Activated CD8-positive, alpha-beta T cell treated with anti-CD3 and anti-CD28 coated beads, Interleukin-2, amount 10 ng/mL, durations not matched to agents 7 days and 5 days (primary cell): ENCODE measurements around the gene RAPGEF2. TPM values are rescaled to one million over a fixed set of nuclear protein-coding genes. Genes with fewer than 3 reads are reported as not detected.

Experiments
- ATAC-seq: fragments of 150-1000 bp; cut with Tn5 transposase; one replicate; pipeline ENCODE4 v1.10.0; 2021; ENCODE audit warnings: moderate library complexity
- CTCF ChIA-PET: fragments of 350-600 bp; sonication (Branson Sonifier 250); formaldehyde crosslinking; loops from one replicate; lab custom pipeline; 2021; ENCODE audit warnings: antibody characterized with exemption; lab: Charles Lee
- POLR2A ChIA-PET: fragments of 350-600 bp; sonication (Branson Sonifier 250); formaldehyde crosslinking; loops from one replicate; lab custom pipeline; 2021; ENCODE audit warnings: antibody characterized with exemption; lab: Charles Lee
- DNase-seq: peaks from one replicate; pipeline ENCODE4 v3.0.0-alpha.2; 2020
- H3K27ac Mint-ChIP-seq: one replicate; pipeline ENCODE4 v1.8.0; 2021; ENCODE audit warnings: mild to moderate bottlenecking, mixed read lengths
- H3K27me3 Mint-ChIP-seq: one replicate; pipeline ENCODE4 v1.8.0; 2021; ENCODE audit warnings: low read depth, mixed read lengths
- H3K36me3 Mint-ChIP-seq: one replicate; pipeline ENCODE4 v1.8.0; 2021; ENCODE audit warnings: low read depth, mixed read lengths
- H3K4me1 Mint-ChIP-seq: one replicate; pipeline ENCODE4 v1.8.0; 2021; ENCODE audit warnings: low read depth, mixed read lengths
- H3K4me3 Mint-ChIP-seq: one replicate; pipeline ENCODE4 v1.8.0; 2021; ENCODE audit warnings: mild to moderate bottlenecking, mixed read lengths
- H3K9me3 Mint-ChIP-seq: one replicate; pipeline ENCODE4 v1.8.0; 2022; ENCODE audit warnings: mixed read lengths; ENCODE audit not compliant: insufficient read depth
- total RNA-seq, 2 experiments: library from RNA; stranded (reverse); gene quantifications; one replicate each; pipeline ENCODE4 v1.2.3, GENCODE V29; 2021

RAPGEF2 gene
- total RNA-seq, 2 experiments from 2014 or later = 10.4 to 12.2 TPM

DNA sequence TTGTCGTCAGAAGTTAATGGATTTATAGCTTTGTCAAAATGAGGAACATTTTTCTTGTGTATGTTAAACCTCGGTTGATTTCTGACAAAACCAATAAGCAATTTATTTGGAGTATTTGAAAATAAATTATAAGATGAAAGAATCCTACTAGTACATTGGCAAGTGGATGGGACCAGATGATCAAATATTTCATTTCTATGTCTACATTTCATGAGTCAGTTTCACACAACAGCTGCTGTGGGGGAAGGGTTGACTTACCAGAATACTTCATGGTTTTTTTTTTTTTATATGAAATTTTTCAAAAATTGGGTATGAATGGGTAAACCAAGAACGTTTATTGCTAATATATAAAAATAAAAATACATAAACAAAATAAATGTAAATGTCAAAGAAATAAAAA, 39.4 kb downstream of the RAPGEF2 start:
- ATAC-seq = no peak
- no peak overlapping the region for H3K4me3 Mint-ChIP-seq
- H3K9me3 Mint-ChIP-seq = no peaks in the 10 kb centered on the region
- ChIA-PET POLR2A (no interaction called here), CTCF (no interaction called here)
- no peaks in the 10 kb centered on the region for H3K27me3 Mint-ChIP-seq
- no peak overlapping the region for H3K27ac Mint-ChIP-seq
- no peak for DNase-seq
- no peaks in the 10 kb centered on the region for H3K36me3 Mint-ChIP-seq
- no peaks in the 10 kb centered on the region for H3K4me1 Mint-ChIP-seq

DNA sequence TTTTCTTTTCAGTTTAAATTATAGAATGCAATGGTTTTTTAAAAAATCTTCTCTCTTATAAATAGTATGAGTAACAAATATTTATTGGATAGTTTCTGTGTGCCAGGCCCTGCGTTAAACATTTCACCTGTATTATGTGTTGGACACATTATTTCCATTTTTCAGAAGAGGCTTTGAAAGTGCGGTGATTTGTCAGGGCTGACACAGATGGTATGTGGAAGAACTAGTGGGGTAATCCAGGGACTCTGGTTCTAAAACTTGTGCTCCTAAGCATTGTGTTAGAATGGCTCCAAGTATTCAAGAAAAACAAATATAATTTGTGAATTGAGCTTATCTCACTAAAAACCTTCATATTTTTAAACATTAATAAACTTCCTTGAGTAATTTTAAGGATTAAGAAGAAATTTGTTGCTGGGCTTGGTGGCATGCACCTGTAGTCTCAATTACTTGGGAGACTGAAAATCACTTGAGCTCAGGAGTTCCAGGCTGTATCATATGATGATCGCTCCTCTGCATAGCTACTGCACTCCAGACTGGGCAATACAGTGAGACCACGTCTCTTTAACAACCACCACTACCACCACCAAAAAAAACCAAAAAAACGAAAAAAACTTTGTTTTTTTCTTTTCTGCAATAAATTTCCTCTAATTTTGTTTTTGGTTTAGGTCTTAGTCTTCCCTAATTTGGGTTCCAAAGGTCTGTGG, 40.0 kb downstream of the RAPGEF2 start:
- Mint-ChIP-seq H3K36me3 (no peaks in the 10 kb centered on the region), H3K27ac (no peak overlapping the region), H3K9me3 (no peaks in the 10 kb centered on the region), H3K27me3 (no peaks in the 10 kb centered on the region), H3K4me1 (no peaks in the 10 kb centered on the region), H3K4me3 (no peak overlapping the region)
- DNase-seq (no peak), ATAC-seq (no peak)
- ChIA-PET POLR2A (no interaction called here), CTCF (no interaction called here)

DNA sequence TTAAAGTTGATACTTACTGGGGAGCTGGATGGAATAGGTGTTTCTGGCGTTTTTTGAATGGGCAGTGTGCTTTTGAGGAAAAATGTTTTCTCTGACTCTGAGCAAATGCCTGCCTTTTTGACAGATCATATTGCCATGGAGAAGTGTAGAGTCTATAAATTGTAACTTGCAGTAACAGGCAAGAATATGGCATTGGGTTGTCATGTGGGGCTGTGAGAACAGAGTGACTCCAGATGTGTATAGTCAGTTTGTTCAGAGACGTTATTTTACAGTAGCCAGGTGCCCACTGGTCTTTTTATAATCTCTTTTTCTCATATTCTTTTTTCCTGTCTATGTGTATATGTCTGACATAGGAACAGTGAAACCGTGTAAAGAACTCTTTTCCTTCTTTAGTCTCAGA, 40.8 kb downstream of the RAPGEF2 start:
- H3K4me3 Mint-ChIP-seq = no peak overlapping the region
- no peaks in the 10 kb centered on the region for H3K36me3 Mint-ChIP-seq
- ChIA-PET POLR2A (interaction anchor here (0.7 kb wide), 1 partner anchor 11 kb away, joined by 3 read pairs; no protein-coding TSS in a partner anchor), CTCF (no interaction called here)
- no peak overlapping the region for H3K27ac Mint-ChIP-seq
- no peaks in the 10 kb centered on the region for H3K9me3 Mint-ChIP-seq
- DNase-seq (no peak), ATAC-seq (no peak)
- no peaks in the 10 kb centered on the region for H3K27me3 Mint-ChIP-seq
- H3K4me1 Mint-ChIP-seq = no peaks in the 10 kb centered on the region

DNA sequence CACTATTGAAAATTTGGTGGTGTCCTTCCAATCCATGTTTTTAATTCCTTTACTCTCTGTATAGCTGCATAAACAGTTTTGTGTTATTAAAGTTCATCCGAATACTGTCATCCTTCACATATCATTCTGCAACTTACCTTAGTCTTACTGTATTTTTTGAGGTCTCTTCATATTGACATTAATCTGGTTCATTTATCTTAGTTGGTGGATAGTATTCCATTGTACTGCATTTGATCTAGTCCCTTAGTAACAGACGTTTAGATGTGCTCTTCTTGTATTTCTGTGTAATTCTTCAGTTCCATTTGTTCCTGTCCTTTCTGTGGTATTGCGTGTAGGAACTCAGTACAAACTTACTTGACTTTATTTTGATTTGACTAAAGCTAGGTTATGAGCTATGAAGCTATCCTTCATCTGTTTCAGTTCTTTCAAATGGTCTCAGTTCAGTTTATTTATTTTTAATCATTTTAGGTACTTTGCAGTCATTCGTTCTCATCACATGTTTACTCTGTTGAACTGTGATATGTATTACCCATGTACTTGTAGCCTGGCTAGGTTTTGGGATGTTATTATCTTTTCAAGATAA, 41.3 kb downstream of the RAPGEF2 start:
- no peak for ATAC-seq

DNA sequence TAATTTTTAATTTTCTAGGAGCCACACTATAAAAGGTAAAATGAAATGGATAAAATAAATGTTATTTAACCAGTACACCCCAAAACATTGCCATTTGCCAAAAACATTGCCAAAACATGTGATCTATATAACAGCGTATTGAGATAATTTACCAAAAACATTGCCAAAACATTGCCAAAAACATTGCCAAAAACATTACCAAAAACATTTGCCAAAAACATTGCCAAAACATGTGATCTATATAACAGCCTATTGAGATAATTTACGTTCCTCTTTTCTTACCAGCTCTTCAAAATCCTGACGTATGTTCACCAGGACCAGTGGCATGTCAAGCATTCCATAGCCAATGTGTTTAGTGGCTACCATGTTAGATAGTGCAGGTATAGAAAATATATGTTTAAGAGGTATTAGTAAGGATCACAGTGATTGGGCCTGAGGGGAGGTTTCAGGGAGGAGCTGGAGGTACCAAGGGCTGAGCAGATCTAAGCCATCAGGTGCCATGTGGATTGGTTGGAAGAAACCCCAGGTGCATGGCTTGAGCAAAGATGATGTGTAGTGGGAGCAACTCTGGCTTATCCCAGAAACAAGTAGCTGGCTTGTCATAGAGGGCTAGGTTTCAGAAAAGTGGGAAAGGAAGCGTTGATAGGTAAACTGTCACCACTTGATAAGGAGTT, 42.6 kb downstream of the RAPGEF2 start:
- H3K27ac Mint-ChIP-seq = no peak overlapping the region
- no peaks in the 10 kb centered on the region for H3K9me3 Mint-ChIP-seq
- ChIA-PET CTCF (no interaction called here), POLR2A (no interaction called here)
- DNase-seq = no peak
- H3K36me3 Mint-ChIP-seq = no peaks in the 10 kb centered on the region
- H3K4me1 Mint-ChIP-seq = no peaks in the 10 kb centered on the region
- ATAC-seq = no peak
- H3K27me3 Mint-ChIP-seq = no peaks in the 10 kb centered on the region
- H3K4me3 Mint-ChIP-seq = no peak overlapping the region

More for the DNA sequence above, 41.3 kb downstream of the RAPGEF2 start:
- no peak overlapping the region for H3K4me3 Mint-ChIP-seq
- H3K4me1 Mint-ChIP-seq = no peaks in the 10 kb centered on the region
- DNase-seq = no peak
- POLR2A ChIA-PET = interaction anchor here (0.7 kb wide), 1 partner anchor 11 kb away, joined by 3 read pairs; no protein-coding TSS in a partner anchor
- H3K27me3 Mint-ChIP-seq = no peaks in the 10 kb centered on the region
- no peaks in the 10 kb centered on the region for H3K9me3 Mint-ChIP-seq
- no peak overlapping the region for H3K27ac Mint-ChIP-seq
- CTCF ChIA-PET = no interaction called here
- H3K36me3 Mint-ChIP-seq = no peaks in the 10 kb centered on the region

DNA sequence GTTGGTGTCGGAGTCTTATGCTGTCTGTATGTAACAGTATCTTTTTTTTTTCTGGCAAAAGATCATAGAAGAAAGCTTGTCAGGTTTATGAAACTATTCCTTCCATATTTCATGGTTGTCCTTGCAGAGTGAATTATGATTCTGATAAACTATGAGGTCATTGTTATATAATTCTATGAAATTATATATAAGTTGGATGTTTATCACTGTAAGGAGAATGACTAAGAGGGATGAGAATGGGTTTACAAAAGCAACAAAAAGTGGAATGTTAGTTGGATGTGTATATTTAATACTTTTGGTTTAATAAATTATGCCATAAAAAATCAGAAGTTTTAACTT, 43.1 kb downstream of the RAPGEF2 start:
- Mint-ChIP-seq H3K4me3 (no peak overlapping the region), H3K27me3 (no peaks in the 10 kb centered on the region), H3K27ac (no peak overlapping the region), H3K9me3 (no peaks in the 10 kb centered on the region), H3K36me3 (no peaks in the 10 kb centered on the region), H3K4me1 (no peaks in the 10 kb centered on the region)
- DNase-seq (no peak), ATAC-seq (no peak)
- ChIA-PET CTCF (no interaction called here), POLR2A (no interaction called here)

DNA sequence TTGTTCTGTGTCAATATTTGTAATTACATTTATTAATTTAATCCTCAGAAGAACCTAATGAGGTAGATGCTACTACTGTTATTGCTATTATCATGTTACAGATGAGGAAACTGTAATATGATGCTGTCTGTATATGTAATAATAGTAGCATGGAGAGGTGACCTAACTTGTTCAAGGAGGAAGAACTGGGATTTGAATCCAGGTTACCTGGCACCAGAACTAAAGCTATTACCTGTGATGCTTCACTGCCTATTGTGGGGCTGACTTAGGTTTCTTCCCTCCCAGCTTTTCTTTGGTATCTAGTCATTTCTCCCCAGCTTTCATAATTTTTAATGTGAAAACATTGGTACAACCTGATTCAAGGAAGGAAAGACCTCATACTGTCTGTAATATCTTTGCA, 43.6 kb downstream of the RAPGEF2 start:
- CTCF ChIA-PET = no interaction called here
- Mint-ChIP-seq H3K27me3 (no peaks in the 10 kb centered on the region), H3K4me1 (no peaks in the 10 kb centered on the region), H3K27ac (no peak overlapping the region), H3K36me3 (no peaks in the 10 kb centered on the region), H3K9me3 (no peaks in the 10 kb centered on the region), H3K4me3 (no peak overlapping the region)
- no peak for DNase-seq
- POLR2A ChIA-PET = no interaction called here
- ATAC-seq = no peak

DNA sequence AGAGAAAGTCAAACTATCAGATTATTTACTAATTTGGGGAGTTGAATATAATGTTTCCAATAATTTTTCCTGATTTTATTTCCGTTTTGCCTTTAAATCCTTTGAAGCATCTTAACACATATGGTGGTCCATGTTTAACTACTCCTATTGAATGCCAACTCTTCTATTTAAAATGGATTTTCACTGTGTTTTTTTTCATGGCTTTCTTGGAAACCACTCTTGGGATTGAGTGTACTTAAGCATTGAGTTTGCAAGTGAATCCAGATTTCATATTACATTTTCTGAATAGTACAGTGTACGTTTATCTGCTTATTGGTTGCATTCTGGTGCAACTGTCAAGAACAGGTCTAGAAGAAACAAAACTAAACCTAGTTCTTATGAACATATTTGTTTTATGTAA, 45.6 kb downstream of the RAPGEF2 start:
- no peaks in the 10 kb centered on the region for H3K36me3 Mint-ChIP-seq
- no peak for DNase-seq
- ChIA-PET CTCF (no interaction called here), POLR2A (no interaction called here)
- H3K4me1 Mint-ChIP-seq = no peaks in the 10 kb centered on the region
- no peaks in the 10 kb centered on the region for H3K9me3 Mint-ChIP-seq
- ATAC-seq = no peak
- H3K27ac Mint-ChIP-seq = no peak overlapping the region
- no peaks in the 10 kb centered on the region for H3K27me3 Mint-ChIP-seq
- H3K4me3 Mint-ChIP-seq = no peak overlapping the region

DNA sequence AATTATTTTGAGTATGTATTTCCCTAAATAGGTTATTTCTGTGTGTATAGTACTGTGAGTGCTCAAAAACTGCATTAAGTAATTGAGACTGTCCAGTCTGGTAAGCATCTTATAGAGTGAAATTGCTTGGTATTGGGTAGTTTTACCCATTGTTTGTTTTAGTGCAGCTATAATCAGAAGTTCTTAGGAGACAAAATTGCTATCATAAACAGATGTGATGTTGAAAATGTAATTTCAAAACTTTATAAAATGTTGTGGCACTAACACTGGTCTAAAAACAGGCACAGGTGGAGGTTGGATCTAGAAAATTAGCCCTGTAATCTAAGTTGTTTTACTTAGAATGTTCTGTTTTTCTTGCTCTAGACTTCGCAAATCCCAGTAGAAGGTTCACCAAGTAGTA, 46.8 kb downstream of the RAPGEF2 start:
- Mint-ChIP-seq H3K27me3 (no peaks in the 10 kb centered on the region), H3K36me3 (no peaks in the 10 kb centered on the region), H3K27ac (no peak overlapping the region), H3K9me3 (no peaks in the 10 kb centered on the region), H3K4me3 (no peak overlapping the region), H3K4me1 (no peaks in the 10 kb centered on the region)
- no peak for DNase-seq
- ChIA-PET CTCF (no interaction called here), POLR2A (no interaction called here)
- no peak for ATAC-seq

DNA sequence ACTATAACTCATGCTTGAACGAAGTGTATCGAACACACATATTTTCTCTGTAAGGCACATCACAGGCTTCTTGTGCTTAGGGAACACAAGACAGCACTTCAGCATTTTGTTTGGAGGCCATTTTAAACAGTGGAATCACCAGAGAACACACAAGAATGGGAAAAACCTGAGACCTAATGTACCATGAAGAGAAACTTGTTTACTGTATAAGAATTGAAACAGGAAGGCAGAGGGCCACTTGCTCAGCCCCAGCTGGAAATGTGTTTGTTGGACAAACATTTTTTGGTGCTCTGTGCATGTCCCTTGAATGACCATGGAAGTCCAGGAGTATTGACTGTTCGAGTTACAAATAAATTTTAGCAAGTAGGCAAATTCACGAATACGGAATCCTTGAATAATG, 47.5 kb downstream of the RAPGEF2 start:
- Mint-ChIP-seq H3K9me3 (no peaks in the 10 kb centered on the region), H3K27ac (no peak overlapping the region), H3K4me1 (no peaks in the 10 kb centered on the region), H3K4me3 (no peak overlapping the region), H3K36me3 (no peaks in the 10 kb centered on the region), H3K27me3 (no peaks in the 10 kb centered on the region)
- DNase-seq (no peak), ATAC-seq (no peak)
- ChIA-PET POLR2A (no interaction called here), CTCF (interaction anchor here (0.7 kb wide), 1 partner anchor 10 kb away, joined by 3 read pairs; no protein-coding TSS in a partner anchor)

DNA sequence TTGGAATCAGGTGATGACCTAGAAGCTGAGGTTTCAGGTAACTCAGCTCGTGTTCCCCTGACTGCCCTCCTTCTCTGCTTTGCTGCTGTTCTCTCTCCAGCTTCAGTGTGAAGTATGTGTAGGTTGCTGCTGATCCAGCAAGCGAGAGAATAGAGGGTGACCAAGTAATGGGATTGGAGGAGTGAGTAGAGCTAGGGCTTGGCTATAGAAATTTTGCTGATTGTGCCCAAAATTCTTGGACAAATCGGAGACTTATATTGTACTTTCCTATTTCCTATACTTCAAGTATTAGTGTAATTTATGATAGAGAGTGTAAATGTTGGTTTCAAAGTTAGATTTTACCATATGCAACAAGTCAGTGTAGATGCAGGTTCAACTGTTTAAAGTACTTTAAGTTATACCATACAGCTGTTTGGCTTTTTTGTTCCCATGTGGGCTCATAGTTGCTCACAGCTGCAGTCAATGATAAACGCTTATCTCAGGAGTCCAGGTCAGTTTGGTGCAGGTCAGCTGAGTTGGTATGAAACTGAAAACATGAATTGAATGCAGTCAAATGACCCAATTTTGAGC, 48.0 kb downstream of the RAPGEF2 start:
- ChIA-PET POLR2A (no interaction called here), CTCF (interaction anchor here (0.7 kb wide), 1 partner anchor 10 kb away, joined by 3 read pairs; no protein-coding TSS in a partner anchor)
- H3K36me3 Mint-ChIP-seq = no peaks in the 10 kb centered on the region
- no peaks in the 10 kb centered on the region for H3K9me3 Mint-ChIP-seq
- H3K27ac Mint-ChIP-seq = no peak overlapping the region
- no peak overlapping the region for H3K4me3 Mint-ChIP-seq
- ATAC-seq (no peak), DNase-seq (no peak)
- no peaks in the 10 kb centered on the region for H3K4me1 Mint-ChIP-seq
- no peaks in the 10 kb centered on the region for H3K27me3 Mint-ChIP-seq

DNA sequence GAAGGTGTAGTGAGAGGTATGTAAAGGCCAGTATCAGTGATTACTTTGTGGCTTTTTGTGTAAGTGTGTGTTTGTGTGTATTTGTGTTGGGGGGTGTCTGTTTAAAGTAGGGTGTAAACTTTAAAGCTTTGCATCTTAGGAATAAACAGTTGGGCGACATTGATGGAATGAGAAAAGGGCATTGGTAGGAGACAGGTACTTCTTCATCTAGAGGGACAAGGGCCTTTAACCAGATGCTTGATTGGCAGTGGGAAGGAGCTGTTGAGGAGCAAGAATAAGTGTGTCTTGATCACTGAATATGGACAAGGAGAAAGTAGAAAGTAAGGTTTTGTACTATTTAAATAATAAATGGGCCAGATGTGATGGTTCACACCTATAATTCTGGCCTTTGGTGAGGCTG, 48.8 kb downstream of the RAPGEF2 start:
- no peak for DNase-seq
- H3K4me3 Mint-ChIP-seq = no peak overlapping the region
- ChIA-PET CTCF (no interaction called here), POLR2A (no interaction called here)
- H3K27me3 Mint-ChIP-seq = no peaks in the 10 kb centered on the region
- no peaks in the 10 kb centered on the region for H3K4me1 Mint-ChIP-seq
- no peaks in the 10 kb centered on the region for H3K9me3 Mint-ChIP-seq
- no peak for ATAC-seq
- H3K36me3 Mint-ChIP-seq = no peaks in the 10 kb centered on the region
- H3K27ac Mint-ChIP-seq = no peak overlapping the region
